Stomach (tissue), 19 donors: ENCODE measurements around the gene CLTCL1. TPM values are rescaled to one million over a fixed set of nuclear protein-coding genes. Genes with fewer than 3 reads are reported as not detected.

ENCODE experiments used
- DNase-seq, 2 donors: peaks; one replicate each; pipeline versions ENCODE4 v3.0.0 to v3.0.0-alpha.2; 2013 to 2019
- H3K27ac ChIP-seq, 5 donors: fragments of 200-600 bp in 4 of 5; sonication (generic) in 4 of 5; one replicate each; pipeline ENCODE4 v1.5.1; 2013 to 2019; ENCODE audit warnings: mild to moderate bottlenecking in 1 of 5, moderate library complexity in 1 of 5
- H3K27me3 ChIP-seq, 3 donors: fragments of 200-600 bp; sonication (generic); one replicate each; pipeline ENCODE4 v1.5.1; 2017 to 2019; ENCODE audit warnings: mixed run types in 1 of 3
- H3K36me3 ChIP-seq, 4 donors: fragments of 200-600 bp; sonication (generic); 1 replicate in 3 of 4; 2 replicates in 1 of 4; pipeline ENCODE4 v1.5.1; 2016 to 2019
- H3K4me1 ChIP-seq, 4 donors: fragments of 200-600 bp; sonication (generic); one replicate each; pipeline ENCODE4 v1.5.1; 2016 to 2019
- H3K4me3 ChIP-seq, 4 donors: fragments of 200-600 bp; sonication (generic) in 3 of 4; one replicate each; pipeline ENCODE4 v1.5.1; 2016 to 2019; ENCODE audit warnings: mild to moderate bottlenecking in 1 of 4
- H3K9me3 ChIP-seq, 4 donors: fragments of 200-600 bp; sonication (generic); one replicate each; pipeline ENCODE4 v1.5.1; 2016 to 2019
- CTCF ChIP-seq, 7 experiments: fragments of 450-650 bp in 4 of 7; fragments of 200-600 bp in 3 of 7; sonication (generic) in 3 of 7; IDR thresholded peaks; one replicate each; pipeline ENCODE4 v1.5.1; 2016 to 2019; ENCODE audit warnings: antibody characterized with exemption in 7 of 7, control low read depth in 2 of 7, mild to moderate bottlenecking in 1 of 7
- EP300 ChIP-seq: sonication (generic); formaldehyde crosslinking; IDR thresholded peaks from one replicate; pipeline ENCODE4 v1.6.1; 2017; ENCODE audit warnings: antibody characterized with exemption
- POLR2A ChIP-seq, 4 donors: fragments of 450-650 bp; IDR thresholded peaks; one replicate each; pipeline ENCODE4 v1.6.1; 2016; ENCODE audit warnings: antibody characterized with exemption in 4 of 4, control low read depth in 2 of 4, mild to moderate bottlenecking in 1 of 4, moderate library complexity in 1 of 4
- POLR2AphosphoS5 ChIP-seq, 3 donors: sonication (generic); formaldehyde crosslinking; IDR thresholded peaks; one replicate each; pipeline ENCODE4 v1.6.1; 2016; ENCODE audit warnings: antibody characterized with exemption in 3 of 3
- WGBS, 5 donors: extraction: QIAGEN DNeasy Blood & Tissue Kit in 3 of 5; methylation state at CpG; one replicate each; pipeline versions ENCODE4 v1.1.5 to v1.1.7; 2013 to 2018; 5-methylcytosine and 5-hydroxymethylcytosine counted together
- intact Hi-C: fragments of 100-400 bp; cut with DNase I; formaldehyde crosslinking; loops from one replicate; pipeline ENCODE4 v1.15.1; 2023; ENCODE audit warnings: low total_unique reads
- long read RNA-seq, 10 donors: transcript quantifications; one replicate each; lab custom pipeline, GENCODE V29; 2026
- polyA plus RNA-seq, 3 donors: library from polyadenylated mRNA; stranded (reverse); fragments of 200-250 nt; gene quantifications; one replicate each; pipeline ENCODE4 v1.2.3, GENCODE V29; 2013
- total RNA-seq, 5 donors: library from RNA; depleted of rRNA; stranded (reverse); fragments of >200 nt; gene quantifications; one replicate each; pipeline versions ENCODE4 v1.1.0 to v1.2.3, GENCODE V29; 2014 to 2016
- donor health status: healthy with polysubstance abuse.
- donor health status: Bipolar disorder and iron deficiency.
- donor health status: healthy.

Gene CLTCL1
- total RNA-seq: 10 to 100 TPM in 1 of 5 donors, 1 to 10 TPM in 4; 4.1 to 10.1 (median 5.5) TPM
- polyA plus RNA-seq: 1 to 10 TPM; 3.0 to 3.8 (median 3.5) TPM
- long read RNA-seq, donor 1: 0 reads
- long read RNA-seq, donor 2: 0 reads
- long read RNA-seq, donor 3, full-length matches to known transcripts: 1 of 1 reads
- long read RNA-seq, donor 3, partial matches to known transcripts: 0 of 1 reads
- long read RNA-seq, donor 3, other reads (novel, unspliced or antisense): 0 of 1 reads
- long read RNA-seq, donor 4: 0 reads
- long read RNA-seq, donor 5, full-length matches to known transcripts: 2 of 2 reads
- long read RNA-seq, donor 5, partial matches to known transcripts: 0 of 2 reads
- long read RNA-seq, donor 5, other reads (novel, unspliced or antisense): 0 of 2 reads
- long read RNA-seq, donor 6, full-length matches to known transcripts: 1 of 1 reads
- long read RNA-seq, donor 6, partial matches to known transcripts: 0 of 1 reads
- long read RNA-seq, donor 6, other reads (novel, unspliced or antisense): 0 of 1 reads
- long read RNA-seq, donor 7: 0 reads
- long read RNA-seq, donor 8: 0 reads
- long read RNA-seq, donor 9: 0 reads
- long read RNA-seq, donor 10: 0 reads

- DNase-seq: peak; percentile 84 to 93
- intact Hi-C loops: no loop called here
- WGBS, 5 donors: 1 to 4% (median 3%) methylated on average over 23 to 66 of the region's 74 CpGs
- H3K27ac ChIP-seq: peak within 1 kb of the TSS; percentile 76 to 89 (median 77)
- H3K4me1 ChIP-seq: peaks cover 11 to 37% (median 26%) of the 10 kb centered on the region in 4 donors
- peak within 1 kb of the TSS; percentile 79 to 96 (median 84) for H3K4me3 ChIP-seq
- H3K27me3 ChIP-seq: no peaks in the 10 kb centered on the region
- no peaks in the 10 kb centered on the region for H3K9me3 ChIP-seq
- H3K36me3 ChIP-seq: no peaks in the 10 kb centered on the region
- TF ChIP-seq POLR2A (IDR thresholded peaks at IDR 0.05) (no peak), POLR2AphosphoS5 (IDR thresholded peaks at IDR 0.05) (no peak), EP300 (no peak), CTCF (IDR thresholded peaks at IDR 0.05) (no peak)
Observed at GRCh38 chr22:19291580-19292457, at the start of gene CLTCL1. CLTCL1 (minus strand) TSS chr22:19291719; CDS start chr22:19291641, 78 bp downstream.

- H3K27ac ChIP-seq: no peak overlapping the region
- 95 to 98% (median 98%) methylated on average over 2 of the region's 2 CpGs for WGBS, 5 donors
Observed at GRCh38 chr22:19337137-19337536, 45.6 kb upstream of the CLTCL1 start.

GRCh38 chr22:19336133-19337075 is 44.9 kb upstream of the CLTCL1 start:
- Histone ChIP-seq H3K4me3 (no peak overlapping the region), H3K36me3 (peaks cover 40 to 100% (median 96%) of the 10 kb centered on the region in 4 donors), H3K4me1 (no peaks in the 10 kb centered on the region), H3K27me3 (no peaks in the 10 kb centered on the region), H3K27ac (no peak overlapping the region), H3K9me3 (peaks cover 5 to 43% (median 30%) of the 10 kb centered on the region in 4 donors)
- intact Hi-C loops: no loop called here
- 85 to 95% (median 91%) methylated on average over 7 of the region's 7 CpGs for WGBS, 5 donors
- TF ChIP-seq POLR2A (IDR thresholded peaks at IDR 0.05): no peak
- no peak for TF ChIP-seq POLR2AphosphoS5 (IDR thresholded peaks at IDR 0.05)
- no peak for TF ChIP-seq CTCF (IDR thresholded peaks at IDR 0.05)
- no peak for TF ChIP-seq EP300
- no peak for DNase-seq

More at GRCh38 chr22:19337137-19337536, 45.6 kb upstream of the CLTCL1 start:
- H3K9me3 ChIP-seq: peaks cover 5 to 43% (median 30%) of the 10 kb centered on the region in 4 donors
- no peaks in the 10 kb centered on the region for H3K27me3 ChIP-seq
- no peak for TF ChIP-seq CTCF (IDR thresholded peaks at IDR 0.05)
- no peak for TF ChIP-seq POLR2AphosphoS5 (IDR thresholded peaks at IDR 0.05)
- TF ChIP-seq EP300: no peak
- no peak for TF ChIP-seq POLR2A (IDR thresholded peaks at IDR 0.05)
- intact Hi-C loops: no loop called here
- peaks cover 34 to 100% (median 93%) of the 10 kb centered on the region in 4 donors for H3K36me3 ChIP-seq
- no peak overlapping the region for H3K4me3 ChIP-seq
- no peak for DNase-seq
- no peaks in the 10 kb centered on the region for H3K4me1 ChIP-seq
